GDM1 (cell line): ENCODE measurements around the gene QPCT.
"Not testable (repeated sequence)": the region's sequence is repeated elsewhere in the genome, so short reads cannot be mapped to it uniquely, and the experiment has no call there.

ENCODE experiments used
- DNase-seq: peaks from one replicate; lab custom pipeline; 2025; lab: John Stamatoyannopoulos, UW

The QPCT gene

DNA sequence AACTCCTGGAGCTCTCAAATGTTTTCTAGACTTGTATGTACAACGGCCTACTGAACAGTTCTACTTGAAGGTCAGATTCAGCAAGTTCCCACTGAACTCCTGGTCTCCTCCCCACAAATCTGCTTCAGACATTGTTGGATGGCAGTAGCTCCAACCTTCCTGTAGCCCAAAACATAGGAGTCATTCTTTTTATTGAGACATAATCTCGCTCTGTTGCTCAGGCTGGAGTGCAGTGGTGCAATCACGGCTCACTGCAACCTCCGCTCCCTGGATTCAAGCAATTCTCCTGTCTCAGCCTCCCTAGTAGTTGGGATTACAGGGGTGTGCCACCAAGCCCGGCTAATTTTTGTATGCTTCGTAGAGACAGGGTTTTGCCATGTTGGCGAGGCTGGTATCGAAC lies 47.3 kb downstream of the QPCT start:
- DNase-seq = no peak

DNA sequence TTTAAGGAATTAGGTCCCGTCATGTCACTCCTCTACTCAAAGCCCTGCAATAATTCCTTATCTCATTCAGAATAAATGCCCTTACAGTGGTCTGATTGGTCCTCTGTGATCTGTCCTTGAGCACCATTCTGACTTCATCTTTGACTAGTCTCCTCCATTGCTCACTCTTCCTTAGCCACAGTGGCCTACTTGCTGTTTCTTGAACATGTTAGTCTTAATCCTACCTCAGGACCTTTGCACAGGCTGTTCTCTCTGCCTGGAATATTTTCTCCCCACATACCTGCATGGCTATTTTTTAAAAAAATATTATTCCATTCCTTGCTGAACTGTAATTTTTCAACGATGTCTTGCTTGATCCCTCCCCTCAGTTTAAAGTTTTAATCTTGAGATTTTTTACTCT lies 48.0 kb downstream of the QPCT start:
- no peak for DNase-seq

DNA sequence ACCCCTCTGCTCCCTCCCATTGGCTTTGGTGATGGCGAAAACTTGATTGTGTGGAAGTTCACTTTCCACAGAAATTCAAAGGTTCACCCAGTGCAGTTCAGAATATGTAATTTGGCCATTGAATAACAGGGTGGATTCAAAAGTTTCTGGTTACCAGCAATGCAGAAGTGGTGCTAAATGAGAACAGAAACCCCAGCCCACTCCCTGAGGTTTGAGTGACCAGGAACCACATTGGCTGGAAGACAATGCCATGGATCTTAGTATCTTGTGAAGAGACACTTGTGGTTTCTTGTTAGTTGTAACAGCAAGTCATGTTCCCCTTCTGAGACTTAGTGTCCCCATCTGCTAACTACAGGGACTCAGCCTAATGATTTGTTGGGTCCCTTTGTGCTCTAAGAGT lies 49.8 kb downstream of the QPCT start:
- DNase-seq = peak; percentile 13

DNA sequence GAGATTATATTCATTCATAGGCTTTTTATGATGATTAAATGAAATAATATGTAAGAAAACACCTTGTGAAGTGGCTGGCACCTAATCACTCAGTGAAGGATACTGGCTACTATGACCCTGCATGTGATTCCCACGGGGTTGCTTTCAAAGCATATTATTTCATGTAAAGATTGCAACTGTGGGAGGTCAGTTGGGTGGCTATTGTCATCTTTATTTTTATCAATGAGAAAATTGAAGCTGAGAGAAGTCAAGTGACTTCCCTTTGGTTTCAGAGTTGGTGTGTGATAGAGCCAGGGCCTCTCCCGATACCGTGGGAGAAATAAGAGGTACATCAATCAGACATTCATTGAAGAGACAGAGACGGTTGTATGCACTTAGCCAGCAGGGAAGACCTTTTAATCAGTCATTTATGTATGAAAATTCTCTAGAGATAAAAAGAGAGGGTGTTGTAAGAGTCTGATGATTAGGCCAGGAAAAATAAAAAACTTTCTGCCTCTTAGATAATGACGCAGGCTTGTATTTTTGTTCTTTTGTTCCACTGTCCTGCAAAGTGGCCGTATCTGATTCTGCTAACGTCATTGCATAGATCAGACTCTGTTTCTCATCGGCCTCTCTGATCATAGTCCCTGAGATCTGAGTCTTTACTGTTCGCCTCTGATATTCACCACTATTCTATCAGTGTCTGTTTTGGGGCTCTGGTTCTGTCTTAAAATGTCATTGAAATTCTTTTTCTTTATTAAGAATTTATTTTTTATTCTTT lies 50.5 kb downstream of the QPCT start:
- no peak for DNase-seq

- DNase-seq = no peak
These were observed 52.6 kb downstream of the QPCT start for GRCh38 chr2:37396890-37397565.

GRCh38 chr2:37398990-37399389 lies 54.6 kb downstream of the QPCT start:
- DNase-seq = no peak

DNA sequence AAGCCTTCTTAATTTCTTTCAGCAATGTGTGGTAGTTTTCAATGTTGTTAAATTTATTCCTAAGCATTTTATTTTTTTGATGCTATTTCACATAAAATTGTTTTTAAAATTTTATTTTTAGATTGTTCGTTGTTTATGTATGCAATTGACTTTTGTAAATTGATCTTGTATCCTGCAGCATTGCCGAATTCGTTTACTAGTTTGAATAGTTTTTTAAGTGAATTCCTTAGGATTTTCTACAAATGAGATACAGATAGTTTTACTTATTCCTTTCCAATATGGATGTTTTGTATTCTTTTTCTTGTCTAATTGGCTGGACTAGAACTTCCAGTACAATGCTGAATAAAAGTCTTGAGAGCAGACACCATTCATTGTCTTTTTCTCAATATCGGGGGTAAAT lies 55.6 kb downstream of the QPCT start:
- no peak for DNase-seq

DNA sequence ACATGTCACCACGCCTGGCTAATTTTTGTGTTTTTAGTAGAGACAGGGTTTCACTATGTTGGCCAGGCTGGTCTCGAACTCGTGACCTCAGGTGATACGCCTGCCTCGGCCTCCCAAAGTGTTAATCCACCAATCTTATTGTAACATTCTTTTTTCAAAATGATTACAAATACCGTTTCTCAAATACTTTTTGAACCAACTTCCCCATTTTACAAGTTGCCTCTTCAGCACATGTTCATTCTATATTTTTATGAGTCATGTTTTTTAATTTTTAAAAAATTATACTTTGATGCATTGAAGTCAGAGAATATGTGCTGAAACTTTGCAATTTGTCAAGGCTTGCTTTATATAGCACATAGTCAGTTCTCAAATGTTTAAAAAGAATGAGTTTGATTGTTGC lies 58.2 kb downstream of the QPCT start:
- no peak for DNase-seq

DNA sequence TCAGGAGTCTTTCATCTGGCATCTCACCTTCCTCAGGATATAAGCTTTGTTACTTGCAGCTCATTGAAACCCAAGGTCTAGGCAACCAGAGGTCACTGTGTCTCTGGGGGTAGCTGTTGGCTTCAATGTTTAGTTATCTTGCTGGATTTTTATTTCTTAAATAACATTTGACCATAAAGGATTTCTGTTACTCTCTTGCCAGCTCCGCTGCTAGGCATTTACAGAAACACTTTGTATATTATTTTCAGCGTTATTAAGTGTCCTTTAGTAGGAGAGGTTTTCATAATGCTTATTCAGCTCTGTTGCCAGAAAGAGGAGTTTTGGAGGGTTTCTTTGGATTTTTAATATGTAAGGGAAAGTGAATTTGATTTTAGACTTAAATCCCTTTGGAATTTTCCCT lies 61.4 kb downstream of the QPCT start:
- no peak for DNase-seq

GRCh38 chr2:37412231-37412630 lies 67.8 kb downstream of the QPCT start:
- no peak for DNase-seq

GRCh38 chr2:37413911-37414469 lies 69.6 kb downstream of the QPCT start:
- DNase-seq = not testable (repeated sequence)

GRCh38 chr2:37414470-37414949 lies 70.1 kb downstream of the QPCT start:
- DNase-seq = peak; percentile 55

DNA sequence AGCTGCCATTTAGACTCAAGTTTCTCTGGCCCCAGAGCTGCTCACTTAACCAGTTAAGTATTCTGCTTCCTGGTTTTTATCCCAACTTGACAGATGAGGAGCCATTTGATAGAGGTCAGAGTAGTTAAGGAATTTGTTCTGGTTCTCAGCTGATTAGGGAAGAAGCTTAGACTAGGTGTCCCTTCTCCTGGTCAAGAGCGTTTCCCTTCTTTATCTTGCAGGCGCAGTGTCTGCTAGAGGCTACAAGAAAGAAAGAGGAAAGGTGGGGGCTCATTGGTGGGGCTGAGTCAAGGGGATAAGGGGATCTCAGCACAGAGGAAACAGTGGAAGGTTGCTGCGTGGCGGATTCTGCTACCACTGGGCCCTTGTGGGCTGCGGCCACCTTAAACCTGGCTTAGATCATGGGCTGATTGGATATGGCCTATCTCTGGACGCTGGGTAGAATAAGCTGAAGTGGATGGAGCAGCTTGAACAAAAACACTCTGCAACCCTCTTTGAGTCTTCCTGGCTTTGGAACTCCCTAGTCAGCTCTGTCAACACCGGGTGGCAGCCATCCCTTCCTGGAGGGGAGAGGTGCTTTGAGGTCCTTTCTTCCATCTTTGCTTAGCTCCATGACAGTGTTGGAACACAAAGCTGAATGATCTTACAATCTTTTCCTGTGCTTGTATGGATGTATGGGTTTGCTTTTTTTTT lies 70.8 kb downstream of the QPCT start:
- peak; percentile 32 for DNase-seq

GRCh38 chr2:37417321-37417720 lies 72.9 kb downstream of the QPCT start:
- DNase-seq = no peak

DNA sequence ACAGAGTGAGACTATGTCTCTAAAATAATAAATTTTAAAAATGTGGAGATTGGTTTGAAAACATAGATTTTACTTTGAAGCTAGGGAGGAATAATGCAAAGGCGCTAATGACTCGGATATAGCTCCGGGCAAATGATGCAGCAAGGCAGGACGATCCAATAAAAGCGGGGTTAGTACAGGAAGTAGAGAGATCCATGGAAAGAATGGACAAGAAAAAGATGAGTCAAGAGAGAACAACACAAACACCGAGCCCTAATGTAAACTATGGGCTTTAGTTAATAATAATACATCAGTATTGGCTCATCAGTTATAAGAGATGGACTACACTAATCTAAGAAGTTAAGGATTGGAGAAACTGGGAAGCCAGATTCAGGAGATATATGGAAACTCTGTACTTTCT lies 74.5 kb downstream of the QPCT start:
- no peak for DNase-seq

DNA sequence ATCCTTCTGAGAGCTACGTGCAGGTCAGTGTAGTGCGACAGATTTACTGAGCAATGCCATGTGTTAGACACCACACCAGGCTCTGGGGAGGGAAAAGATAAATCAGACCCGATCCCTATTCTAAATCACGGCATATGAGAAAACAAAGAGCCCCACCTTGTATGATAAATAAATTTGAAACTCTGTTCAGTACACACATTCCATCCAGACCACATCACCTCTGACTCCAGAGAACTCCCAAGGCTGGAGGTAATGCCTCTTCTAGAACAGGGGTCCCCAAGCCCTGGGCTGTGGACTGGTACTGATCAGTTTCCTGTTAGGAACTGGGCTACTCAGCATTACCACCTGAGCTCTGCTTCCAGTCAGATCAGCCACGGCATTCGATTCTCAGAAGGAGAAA lies 77.3 kb downstream of the QPCT start:
- no peak for DNase-seq

- DNase-seq = no peak
These were observed 78.4 kb downstream of the QPCT start for GRCh38 chr2:37422816-37423215.
